Mesodermal cell (in vitro differentiated cells): ENCODE data around the gene DBH.

Experiments used
- H3K27ac ChIP-seq: 2 replicates; pipeline ENCODE4 v1.7.0; 2013; ENCODE audit warnings: mild to moderate bottlenecking, low read depth, low read length, moderate library complexity; ENCODE audit not compliant: severe bottlenecking
- H3K36me3 ChIP-seq: 2 replicates; pipeline ENCODE4 v1.7.1; 2013; ENCODE audit warnings: mild to moderate bottlenecking, low read length, moderate library complexity; ENCODE audit not compliant: control insufficient read depth, insufficient read depth
- H3K4me1 ChIP-seq: one replicate; pipeline ENCODE4 v1.7.1; 2013; ENCODE audit warnings: mild to moderate bottlenecking, low read length; ENCODE audit not compliant: insufficient read depth, control insufficient read depth, poor library complexity, severe bottlenecking
- H3K4me3 ChIP-seq: 2 replicates; pipeline ENCODE4 v1.7.0; 2013; ENCODE audit warnings: low read length, control low read depth, mild to moderate bottlenecking; ENCODE audit not compliant: insufficient read depth, poor library complexity, severe bottlenecking; ENCODE audit errors: extremely low read depth
- H3K9me3 ChIP-seq: 2 replicates; pipeline ENCODE4 v1.7.1; 2013; ENCODE audit warnings: mild to moderate bottlenecking, low read length, moderate library complexity; ENCODE audit not compliant: control insufficient read depth
- WGBS, 2 experiments: methylation state at CpG; one replicate each; pipeline ENCODE4 v1.1.5; 2013; ENCODE audit warnings: missing lambda C conversion rate in 2 of 2; ENCODE audit not compliant: insufficient coverage in 2 of 2; 5-methylcytosine and 5-hydroxymethylcytosine counted together

DBH gene

DNA sequence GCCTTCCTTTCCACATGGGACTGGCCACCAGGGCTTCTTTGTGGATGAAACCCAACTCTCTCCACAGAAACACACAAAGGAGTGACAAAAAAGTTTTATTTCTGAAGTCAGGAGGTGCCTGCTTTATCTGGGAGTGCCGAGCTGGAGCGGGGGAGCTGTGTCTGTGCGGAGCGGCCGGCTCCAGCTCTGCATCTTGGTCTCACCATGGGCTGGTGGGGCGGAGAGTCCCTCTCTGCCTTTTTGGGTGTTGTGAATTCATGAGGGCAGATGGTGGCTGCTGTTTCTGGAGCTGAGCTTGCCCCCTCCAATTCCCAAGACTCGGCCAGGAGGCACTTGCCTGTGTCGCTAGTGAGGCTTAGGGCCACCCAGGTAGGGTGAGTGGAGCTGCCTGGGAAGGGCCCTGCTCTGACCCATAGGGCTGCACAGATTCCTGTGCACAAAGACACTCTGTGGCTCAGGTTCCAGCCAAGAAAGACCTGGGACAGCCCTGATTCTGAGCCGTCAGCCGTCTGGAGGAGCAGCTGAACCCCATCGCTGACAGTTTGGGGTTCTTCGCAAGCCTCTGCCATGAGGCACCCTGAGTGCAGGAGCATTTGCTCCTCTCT lies 1.4 kb downstream of the DBH start:
- 80 to 83% methylated on average over 9 to 11 of the region's 12 CpGs for WGBS, 2 experiments
- no peaks in the 10 kb centered on the region for H3K9me3 ChIP-seq
- no peak overlapping the region for H3K27ac ChIP-seq
- no peak overlapping the region for H3K4me3 ChIP-seq
- no peaks in the 10 kb centered on the region for H3K36me3 ChIP-seq
- peaks cover 23% of the 10 kb centered on the region for H3K4me1 ChIP-seq

DNA sequence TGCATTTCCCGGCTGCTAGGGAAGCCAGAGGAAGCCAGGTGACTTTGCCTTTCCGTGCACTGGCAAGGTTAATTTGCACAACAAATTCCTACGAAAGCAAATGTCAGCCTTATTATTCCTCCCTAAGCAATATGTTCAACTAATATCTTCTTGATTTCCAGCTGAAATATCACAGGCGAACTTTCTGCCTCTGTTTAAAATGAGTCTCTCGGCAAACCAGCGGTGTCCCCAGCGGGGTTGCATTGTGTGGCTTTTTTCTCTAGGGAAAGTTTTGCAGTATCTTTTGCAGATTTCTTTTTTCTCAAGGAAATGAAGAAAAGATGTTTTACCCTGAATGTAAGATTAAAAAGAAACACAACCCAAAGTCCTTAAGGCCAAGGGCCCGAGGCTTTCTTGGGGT lies 1.9 kb downstream of the DBH start:
- 70 to 72% methylated on average over 6 to 8 of the region's 8 CpGs for whole genome bisulfite sequencing, 2 experiments
- H3K9me3 ChIP-seq: no peaks in the 10 kb centered on the region
- peaks cover 20% of the 10 kb centered on the region for H3K4me1 ChIP-seq
- no peak overlapping the region for H3K27ac ChIP-seq
- H3K4me3 ChIP-seq: no peak overlapping the region
- no peaks in the 10 kb centered on the region for H3K36me3 ChIP-seq

DNA sequence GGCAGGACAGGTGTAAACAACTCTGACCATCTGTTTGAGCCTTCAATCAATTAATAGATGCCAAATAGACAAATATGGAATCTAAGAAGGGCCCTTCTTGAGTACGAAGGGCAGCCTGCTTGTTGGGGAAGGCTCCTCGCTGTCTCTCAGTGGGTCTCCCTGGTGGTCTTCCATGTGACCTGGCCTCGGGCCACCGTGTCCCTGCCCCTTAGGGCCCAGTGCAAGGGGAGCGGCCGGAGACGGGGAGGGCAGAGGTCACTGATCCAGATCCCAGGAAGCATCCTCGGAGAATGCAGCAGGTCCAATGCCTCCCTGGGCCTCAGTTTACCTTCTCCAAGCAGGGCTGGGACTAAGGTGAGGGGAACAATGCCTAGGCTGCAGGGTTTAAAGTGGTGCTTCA lies 2.5 kb downstream of the DBH start:
- H3K4me3 ChIP-seq: no peak overlapping the region
- H3K36me3 ChIP-seq: no peaks in the 10 kb centered on the region
- no peak overlapping the region for H3K27ac ChIP-seq
- WGBS, 2 experiments: 79 to 92% methylated on average over 6 to 8 of the region's 8 CpGs
- H3K9me3 ChIP-seq: no peaks in the 10 kb centered on the region
- peaks cover 14% of the 10 kb centered on the region for H3K4me1 ChIP-seq

DNA sequence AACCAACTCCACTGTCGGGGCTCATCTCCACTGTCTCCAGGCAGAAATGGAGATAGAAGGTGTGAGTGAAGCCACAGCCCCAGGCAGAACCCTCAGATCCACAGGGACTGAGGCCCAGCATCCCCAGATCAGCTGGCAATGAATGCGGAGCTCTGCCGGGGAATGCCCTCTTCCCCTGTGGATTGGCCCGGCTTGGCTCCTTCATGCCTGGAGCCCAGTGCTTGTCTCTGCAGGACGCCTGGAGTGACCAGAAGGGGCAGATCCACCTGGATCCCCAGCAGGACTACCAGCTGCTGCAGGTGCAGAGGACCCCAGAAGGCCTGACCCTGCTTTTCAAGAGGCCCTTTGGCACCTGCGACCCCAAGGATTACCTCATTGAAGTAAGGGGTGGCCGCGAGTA lies 3.5 kb downstream of the DBH start:
- 68 to 84% methylated on average over 7 to 8 of the region's 8 CpGs for WGBS, 2 experiments
- Histone ChIP-seq H3K4me3 (no peak overlapping the region), H3K27ac (no peak overlapping the region), H3K9me3 (no peaks in the 10 kb centered on the region), H3K4me1 (peaks cover 5% of the 10 kb centered on the region), H3K36me3 (no peaks in the 10 kb centered on the region)

DNA sequence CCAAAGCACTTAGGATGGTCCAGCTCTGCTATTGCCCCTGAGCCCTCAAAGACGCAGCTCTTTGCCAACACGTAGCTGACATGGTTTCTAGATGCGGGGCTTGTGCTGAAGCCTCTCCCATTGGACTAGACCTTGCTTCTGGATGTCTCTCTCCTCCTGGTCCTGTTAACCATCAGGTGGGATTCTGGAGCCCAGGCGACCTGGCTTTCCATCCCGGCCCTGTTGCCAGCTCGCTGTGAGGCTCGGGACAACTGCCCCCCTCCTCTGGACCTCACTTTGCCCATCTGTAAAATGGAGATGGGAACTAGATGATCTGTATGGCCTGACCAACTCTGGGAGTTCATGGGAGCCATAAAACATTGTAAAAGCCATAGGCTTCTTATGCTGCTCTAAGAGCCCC lies 4.0 kb downstream of the DBH start:
- H3K4me1 ChIP-seq: peaks cover 5% of the 10 kb centered on the region
- WGBS, 2 experiments: 95 to 97% methylated on average over 3 to 7 of the region's 7 CpGs
- no peak overlapping the region for H3K4me3 ChIP-seq
- no peaks in the 10 kb centered on the region for H3K36me3 ChIP-seq
- H3K9me3 ChIP-seq: no peaks in the 10 kb centered on the region
- H3K27ac ChIP-seq: no peak overlapping the region

DNA sequence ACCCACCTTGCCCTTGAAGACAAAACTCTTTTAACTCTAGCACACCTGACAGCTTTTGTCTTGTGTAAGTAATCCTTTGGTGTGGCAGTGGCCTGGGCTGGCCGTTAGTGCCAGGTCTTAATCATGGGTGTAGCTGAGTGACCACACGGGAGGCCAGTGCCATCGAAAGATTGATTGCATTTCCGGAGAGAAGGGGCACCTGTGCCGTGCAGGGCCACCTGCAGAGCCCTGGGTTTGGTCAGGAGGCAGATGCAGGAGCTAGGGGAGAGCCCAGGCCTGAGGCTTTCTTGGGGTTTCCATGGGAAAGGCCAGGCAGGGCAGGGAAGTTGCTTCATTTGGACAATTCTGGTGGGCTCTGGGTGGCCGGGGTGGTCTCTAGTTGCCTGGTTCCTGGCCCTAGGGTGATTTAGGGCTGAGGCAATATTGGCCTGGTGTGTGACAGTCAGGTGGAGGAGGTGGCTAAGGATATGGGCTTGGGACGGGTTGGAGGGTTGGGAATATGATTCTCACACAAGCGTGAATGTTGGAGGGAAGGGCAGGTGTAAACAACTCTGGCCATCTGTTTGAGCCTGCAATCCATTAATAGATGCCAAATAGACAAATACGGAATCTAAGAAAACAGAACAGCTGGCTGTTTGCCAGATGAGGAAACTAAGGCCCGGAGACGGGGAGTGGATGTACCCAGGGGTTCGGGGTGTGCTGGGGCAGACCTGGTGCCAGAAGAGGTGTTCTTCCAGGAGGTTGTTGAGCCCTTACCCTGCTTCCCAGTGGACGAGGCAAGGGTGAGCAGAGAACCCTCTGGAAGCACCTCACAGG lies 4.6 kb downstream of the DBH start:
- Histone ChIP-seq H3K4me3 (no peak overlapping the region), H3K27ac (no peak overlapping the region), H3K9me3 (no peaks in the 10 kb centered on the region), H3K36me3 (no peaks in the 10 kb centered on the region), H3K4me1 (no peaks in the 10 kb centered on the region)
- WGBS, 2 experiments: 90 to 91% methylated on average over 12 to 13 of the region's 13 CpGs

DNA sequence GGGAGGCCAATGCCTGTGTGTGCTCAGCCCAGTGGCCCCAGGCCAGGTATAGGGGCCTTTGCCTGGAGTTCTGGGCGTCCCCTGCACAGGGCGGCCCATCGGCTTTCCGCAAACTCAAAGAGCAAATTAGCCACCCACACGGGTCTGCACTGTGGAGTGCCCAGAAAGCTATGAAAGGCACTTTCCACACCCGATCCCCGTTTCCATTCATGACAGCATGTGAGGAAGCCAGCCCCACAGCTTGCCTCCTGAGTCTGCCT lies 5.2 kb downstream of the DBH start:
- WGBS, 2 experiments: 87 to 93% methylated on average over 3 to 7 of the region's 7 CpGs
- Histone ChIP-seq H3K27ac (no peak overlapping the region), H3K9me3 (no peaks in the 10 kb centered on the region), H3K36me3 (no peaks in the 10 kb centered on the region), H3K4me1 (no peaks in the 10 kb centered on the region), H3K4me3 (no peak overlapping the region)

DNA sequence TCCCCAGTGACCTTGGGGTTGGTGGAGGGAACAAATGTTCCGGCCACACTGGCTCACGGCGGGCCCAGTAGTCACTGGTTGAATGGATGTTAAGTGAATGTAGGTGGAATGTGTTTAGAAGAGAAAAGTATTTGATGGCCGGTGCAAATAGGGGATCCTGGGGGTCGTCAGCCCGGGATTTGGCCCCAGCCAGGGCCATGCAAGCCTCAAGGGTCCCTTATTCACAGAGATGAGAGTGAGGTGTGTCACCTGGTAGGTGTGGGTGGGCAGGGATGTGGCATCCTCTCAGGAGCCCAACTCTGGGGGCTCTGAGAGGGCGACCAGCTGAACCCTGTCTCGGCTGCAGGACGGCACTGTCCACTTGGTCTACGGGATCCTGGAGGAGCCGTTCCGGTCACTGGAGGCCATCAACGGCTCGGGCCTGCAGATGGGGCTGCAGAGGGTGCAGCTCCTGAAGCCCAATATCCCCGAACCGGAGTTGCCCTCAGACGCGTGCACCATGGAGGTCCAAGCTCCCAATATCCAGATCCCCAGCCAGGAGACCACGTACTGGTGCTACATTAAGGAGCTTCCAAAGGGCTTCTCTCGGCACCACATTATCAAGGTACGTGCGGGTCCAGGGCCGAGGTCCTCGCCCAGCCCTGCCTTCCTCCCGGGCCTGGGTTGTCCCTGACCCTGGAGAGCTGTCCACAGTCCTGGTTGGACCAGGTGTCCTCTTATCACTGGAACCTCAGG lies 5.9 kb downstream of the DBH start:
- 92 to 94% methylated on average over 16 to 22 of the region's 25 CpGs for WGBS, 2 experiments
- Histone ChIP-seq H3K4me1 (no peaks in the 10 kb centered on the region), H3K36me3 (no peaks in the 10 kb centered on the region), H3K27ac (no peak overlapping the region), H3K4me3 (no peak overlapping the region), H3K9me3 (no peaks in the 10 kb centered on the region)

DNA sequence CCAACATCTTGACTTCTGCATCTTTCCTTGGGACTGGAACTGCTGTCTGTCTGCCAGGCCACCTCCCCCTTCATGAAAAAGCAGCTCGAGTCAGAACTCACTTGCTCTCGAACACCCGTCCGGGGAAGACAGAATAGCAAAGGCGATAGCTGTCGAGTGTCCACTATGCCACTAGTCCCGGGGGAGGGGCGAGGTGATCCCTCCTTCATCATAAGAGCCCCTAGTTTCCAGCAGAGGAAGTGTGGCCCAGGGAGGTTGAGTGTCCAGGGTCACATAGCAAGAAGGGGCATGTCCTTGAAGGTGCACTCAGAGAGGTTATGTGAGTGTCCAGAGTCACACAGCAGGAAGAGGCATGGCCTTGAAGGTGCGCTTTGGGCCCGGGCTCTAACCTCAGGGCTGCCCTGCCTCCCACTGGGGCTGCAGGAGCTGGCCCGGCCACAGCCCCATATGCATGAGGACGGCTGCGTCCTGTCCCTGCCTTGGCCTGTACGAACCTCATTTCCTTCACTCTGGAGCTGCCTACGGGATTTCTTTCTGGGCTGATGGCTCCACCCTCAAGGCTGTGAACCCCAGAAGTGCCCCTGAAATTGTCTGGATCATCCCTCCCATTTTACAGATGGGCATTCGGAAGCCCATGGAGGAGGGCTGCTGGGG lies 6.7 kb downstream of the DBH start:
- WGBS, 2 experiments: 84 to 86% methylated on average over 14 to 15 of the region's 16 CpGs
- Histone ChIP-seq H3K4me1 (no peaks in the 10 kb centered on the region), H3K4me3 (no peak overlapping the region), H3K36me3 (no peaks in the 10 kb centered on the region), H3K9me3 (no peaks in the 10 kb centered on the region), H3K27ac (no peak overlapping the region)

DNA sequence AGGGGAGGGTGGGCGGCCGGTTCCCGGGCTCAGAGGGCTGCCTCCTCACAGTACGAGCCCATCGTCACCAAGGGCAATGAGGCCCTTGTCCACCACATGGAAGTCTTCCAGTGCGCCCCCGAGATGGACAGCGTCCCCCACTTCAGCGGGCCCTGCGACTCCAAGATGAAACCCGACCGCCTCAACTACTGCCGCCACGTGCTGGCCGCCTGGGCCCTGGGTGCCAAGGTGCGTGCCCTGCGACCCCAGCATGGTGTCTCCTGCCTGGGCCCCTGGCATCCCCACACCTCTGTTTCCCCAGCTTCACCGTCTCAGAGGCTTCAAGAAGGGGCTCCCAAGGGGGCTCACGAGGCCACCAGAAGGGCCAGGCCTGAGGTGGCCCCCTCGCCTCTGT lies 7.2 kb downstream of the DBH start:
- Histone ChIP-seq H3K4me1 (no peaks in the 10 kb centered on the region), H3K27ac (no peak overlapping the region), H3K9me3 (no peaks in the 10 kb centered on the region), H3K4me3 (no peak overlapping the region), H3K36me3 (no peaks in the 10 kb centered on the region)
- 93 to 94% methylated on average over 18 to 20 of the region's 20 CpGs for WGBS, 2 experiments
